Measurements from ENCODE around the gene NPEPL1.

DNA sequence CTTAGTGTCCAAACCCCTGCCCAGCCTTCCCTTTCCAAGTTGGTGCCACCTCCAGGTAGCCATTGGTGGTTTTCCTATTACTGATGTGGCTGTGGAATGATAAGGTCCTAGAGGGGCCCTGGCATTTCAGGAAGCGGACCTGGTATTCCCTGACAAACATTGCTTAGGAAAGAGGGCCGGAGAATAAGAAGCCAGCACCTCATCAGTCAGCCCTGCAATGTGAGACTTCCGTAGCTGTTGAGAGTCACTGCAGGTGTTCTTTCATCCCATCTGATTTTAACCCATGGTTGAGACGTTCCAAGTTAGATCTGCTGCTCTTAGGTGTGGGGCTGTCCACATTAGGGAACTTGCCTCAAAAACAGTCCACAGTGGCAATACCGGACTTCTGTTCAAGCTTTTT lies 14.8 kb upstream of the NPEPL1 start:
- TF ChIP-seq, protein P1, sequence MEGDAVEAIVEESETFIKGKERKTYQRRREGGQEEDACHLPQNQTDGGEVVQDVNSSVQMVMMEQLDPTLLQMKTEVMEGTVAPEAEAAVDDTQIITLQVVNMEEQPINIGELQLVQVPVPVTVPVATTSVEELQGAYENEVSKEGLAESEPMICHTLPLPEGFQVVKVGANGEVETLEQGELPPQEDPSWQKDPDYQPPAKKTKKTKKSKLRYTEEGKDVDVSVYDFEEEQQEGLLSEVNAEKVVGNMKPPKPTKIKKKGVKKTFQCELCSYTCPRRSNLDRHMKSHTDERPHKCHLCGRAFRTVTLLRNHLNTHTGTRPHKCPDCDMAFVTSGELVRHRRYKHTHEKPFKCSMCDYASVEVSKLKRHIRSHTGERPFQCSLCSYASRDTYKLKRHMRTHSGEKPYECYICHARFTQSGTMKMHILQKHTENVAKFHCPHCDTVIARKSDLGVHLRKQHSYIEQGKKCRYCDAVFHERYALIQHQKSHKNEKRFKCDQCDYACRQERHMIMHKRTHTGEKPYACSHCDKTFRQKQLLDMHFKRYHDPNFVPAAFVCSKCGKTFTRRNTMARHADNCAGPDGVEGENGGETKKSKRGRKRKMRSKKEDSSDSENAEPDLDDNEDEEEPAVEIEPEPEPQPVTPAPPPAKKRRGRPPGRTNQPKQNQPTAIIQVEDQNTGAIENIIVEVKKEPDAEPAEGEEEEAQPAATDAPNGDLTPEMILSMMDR (IDR thresholded peaks at IDR 0.05), result no peak
- TF ChIP-seq POLR2A (IDR thresholded peaks at IDR 0.05) (no peak), POLR2AphosphoS5 (IDR thresholded peaks at IDR 0.05; ENCODE audit: insufficient read depth in 1 of 2, low read depth in 1 of 2) (no peak)
